T-helper 17 cell (primary cell): Measurements from ENCODE around the gene VAC14. TPM values are rescaled to one million over a fixed set of nuclear protein-coding genes. Genes with fewer than 3 reads are reported as not detected.
A peak's percentile ranks its signal among the peaks of the same experiment; 100 is the strongest.

Source experiments
- ATAC-seq: fragments of 150-1000 bp; cut with Tn5 transposase; 2 replicates; pipeline ENCODE4 v1.10.0; 2021; ENCODE audit warnings: mild to moderate bottlenecking, moderate library complexity
- DNase-seq, 3 donors: peaks; one replicate each; pipeline versions ENCODE4 v3.0.0 to v3.0.0-alpha.2; 2020 to 2021
- H3K9me3 ChIP-seq: one replicate; pipeline ENCODE4 v1.7.0; 2013; ENCODE audit warnings: low read length, mild to moderate bottlenecking; ENCODE audit not compliant: control insufficient read depth, poor library complexity, severe bottlenecking
- H3K27ac Mint-ChIP-seq: one replicate; pipeline ENCODE4 v1.8.0; 2022; ENCODE audit warnings: mild to moderate bottlenecking, moderate library complexity, mixed read lengths
- H3K27me3 Mint-ChIP-seq: one replicate; pipeline ENCODE4 v1.8.0; 2022; ENCODE audit warnings: mixed read lengths
- H3K36me3 Mint-ChIP-seq: one replicate; pipeline ENCODE4 v1.8.0; 2022; ENCODE audit warnings: low read depth, mixed read lengths
- H3K4me1 Mint-ChIP-seq: one replicate; pipeline ENCODE4 v1.8.0; 2022; ENCODE audit warnings: mild to moderate bottlenecking, mixed read lengths
- H3K4me3 Mint-ChIP-seq: one replicate; pipeline ENCODE4 v1.8.0; 2022; ENCODE audit warnings: mild to moderate bottlenecking, moderate library complexity, mixed read lengths
- total RNA-seq, 4 donors: library from RNA in 2 of 4; stranded (reverse) in 2 of 4; gene quantifications; one replicate each; pipeline ENCODE4 v1.2.3 and lab custom pipeline; 2022 to 2026

VAC14 gene
- total RNA-seq, 2 donors from 2014 or later, result 36.7 to 38.4 TPM

GRCh38 chr16:70766658-70767057 is 34.3 kb downstream of the VAC14 start:
- DNase-seq (no peak), ATAC-seq (no peak)
- Mint-ChIP-seq H3K27me3 (no peaks in the 10 kb centered on the region), H3K27ac (no peak overlapping the region), H3K4me3 (no peak overlapping the region), H3K4me1 (peaks cover 2% of the 10 kb centered on the region), H3K36me3 (no peaks in the 10 kb centered on the region)
- no peaks in the 10 kb centered on the region for H3K9me3 ChIP-seq

- no peaks in the 10 kb centered on the region for H3K27me3 Mint-ChIP-seq
- no peaks in the 10 kb centered on the region for H3K9me3 ChIP-seq
- no peak overlapping the region for H3K4me3 Mint-ChIP-seq
- no peaks in the 10 kb centered on the region for H3K36me3 Mint-ChIP-seq
- peaks cover 2% of the 10 kb centered on the region for H3K4me1 Mint-ChIP-seq
- DNase-seq (no peak), ATAC-seq (no peak)
- peak overlapping the region; percentile 39 for H3K27ac Mint-ChIP-seq
Measured at GRCh38 chr16:70766176-70766575, 34.8 kb downstream of the VAC14 start.

GRCh38 chr16:70765491-70765890 is 35.5 kb downstream of the VAC14 start:
- Mint-ChIP-seq H3K4me1 (peaks cover 2% of the 10 kb centered on the region), H3K27me3 (no peaks in the 10 kb centered on the region), H3K27ac (peak overlapping the region; percentile 39), H3K36me3 (no peaks in the 10 kb centered on the region), H3K4me3 (no peak overlapping the region)
- H3K9me3 ChIP-seq, result no peaks in the 10 kb centered on the region
- ATAC-seq, result no peak
- no peak for DNase-seq

GRCh38 chr16:70764632-70765031 is 36.3 kb downstream of the VAC14 start:
- H3K36me3 Mint-ChIP-seq, result no peaks in the 10 kb centered on the region
- no peaks in the 10 kb centered on the region for H3K4me1 Mint-ChIP-seq

GRCh38 chr16:70760221-70760620 is 40.7 kb downstream of the VAC14 start:
- ATAC-seq (no peak), DNase-seq (no peak)
- no peak overlapping the region for H3K4me3 Mint-ChIP-seq
- no peak overlapping the region for H3K27ac Mint-ChIP-seq
- H3K36me3 Mint-ChIP-seq, result peaks cover 3% of the 10 kb centered on the region
- peaks cover 3% of the 10 kb centered on the region for H3K4me1 Mint-ChIP-seq
- no peaks in the 10 kb centered on the region for H3K27me3 Mint-ChIP-seq
- no peaks in the 10 kb centered on the region for H3K9me3 ChIP-seq

More at GRCh38 chr16:70764632-70765031, 36.3 kb downstream of the VAC14 start:
- no peaks in the 10 kb centered on the region for H3K27me3 Mint-ChIP-seq
- no peak overlapping the region for H3K4me3 Mint-ChIP-seq
- DNase-seq, result no peak
- ATAC-seq, result no peak
- no peaks in the 10 kb centered on the region for H3K9me3 ChIP-seq
- no peak overlapping the region for H3K27ac Mint-ChIP-seq

GRCh38 chr16:70759666-70760065 is 41.3 kb downstream of the VAC14 start:
- H3K4me1 Mint-ChIP-seq, result peaks cover 3% of the 10 kb centered on the region
- no peak for DNase-seq
- H3K36me3 Mint-ChIP-seq, result peaks cover 3% of the 10 kb centered on the region
- H3K27me3 Mint-ChIP-seq, result no peaks in the 10 kb centered on the region
- no peak overlapping the region for H3K4me3 Mint-ChIP-seq
- no peaks in the 10 kb centered on the region for H3K9me3 ChIP-seq
- no peak for ATAC-seq
- H3K27ac Mint-ChIP-seq, result peak overlapping the region; percentile 66

- H3K27ac Mint-ChIP-seq, result peak overlapping the region; percentile 66
- no peak overlapping the region for H3K4me3 Mint-ChIP-seq
- no peaks in the 10 kb centered on the region for H3K27me3 Mint-ChIP-seq
- DNase-seq (no peak), ATAC-seq (no peak)
- H3K9me3 ChIP-seq, result no peaks in the 10 kb centered on the region
- H3K36me3 Mint-ChIP-seq, result peaks cover 3% of the 10 kb centered on the region
- H3K4me1 Mint-ChIP-seq, result peaks cover 3% of the 10 kb centered on the region
Measured at GRCh38 chr16:70758786-70759185, 42.2 kb downstream of the VAC14 start.

- Mint-ChIP-seq H3K4me3 (no peak overlapping the region), H3K36me3 (peaks cover 5% of the 10 kb centered on the region), H3K4me1 (peaks cover 9% of the 10 kb centered on the region), H3K27me3 (no peaks in the 10 kb centered on the region), H3K27ac (no peak overlapping the region)
- no peak for ATAC-seq
- no peak for DNase-seq
- H3K9me3 ChIP-seq, result no peaks in the 10 kb centered on the region
Measured at GRCh38 chr16:70757183-70757582, 43.8 kb downstream of the VAC14 start.

- ATAC-seq, result no peak
Measured at GRCh38 chr16:70756071-70756470, 44.9 kb downstream of the VAC14 start.

GRCh38 chr16:70754851-70755600 is 45.9 kb downstream of the VAC14 start:
- Mint-ChIP-seq H3K27me3 (no peaks in the 10 kb centered on the region), H3K27ac (no peak overlapping the region), H3K4me3 (no peak overlapping the region), H3K36me3 (peaks cover 5% of the 10 kb centered on the region), H3K4me1 (peaks cover 13% of the 10 kb centered on the region)
- no peaks in the 10 kb centered on the region for H3K9me3 ChIP-seq
- no peak for DNase-seq
- ATAC-seq, result no peak

More at GRCh38 chr16:70756071-70756470, 44.9 kb downstream of the VAC14 start:
- no peaks in the 10 kb centered on the region for H3K27me3 Mint-ChIP-seq
- no peak overlapping the region for H3K4me3 Mint-ChIP-seq
- DNase-seq, result no peak
- no peaks in the 10 kb centered on the region for H3K9me3 ChIP-seq
- H3K4me1 Mint-ChIP-seq, result peaks cover 9% of the 10 kb centered on the region
- no peak overlapping the region for H3K27ac Mint-ChIP-seq
- peaks cover 5% of the 10 kb centered on the region for H3K36me3 Mint-ChIP-seq

- no peaks in the 10 kb centered on the region for H3K9me3 ChIP-seq
- Mint-ChIP-seq H3K27ac (no peak overlapping the region), H3K36me3 (peaks cover 5% of the 10 kb centered on the region), H3K27me3 (no peaks in the 10 kb centered on the region), H3K4me3 (no peak overlapping the region), H3K4me1 (peaks cover 13% of the 10 kb centered on the region)
- no peak for ATAC-seq
- DNase-seq, result no peak
Measured at GRCh38 chr16:70754371-70754770, 46.6 kb downstream of the VAC14 start.

GRCh38 chr16:70753694-70754325 is 47.1 kb downstream of the VAC14 start:
- H3K4me3 Mint-ChIP-seq, result no peak overlapping the region
- peaks cover 5% of the 10 kb centered on the region for H3K36me3 Mint-ChIP-seq
- ATAC-seq (no peak), DNase-seq (no peak)
- H3K27me3 Mint-ChIP-seq, result no peaks in the 10 kb centered on the region
- H3K9me3 ChIP-seq, result no peaks in the 10 kb centered on the region
- H3K4me1 Mint-ChIP-seq, result peaks cover 16% of the 10 kb centered on the region
- peak overlapping the region; percentile 2 for H3K27ac Mint-ChIP-seq

- no peak for DNase-seq
- Mint-ChIP-seq H3K4me1 (peaks cover 19% of the 10 kb centered on the region), H3K36me3 (peaks cover 5% of the 10 kb centered on the region), H3K27ac (peak overlapping the region; percentile 2), H3K27me3 (no peaks in the 10 kb centered on the region), H3K4me3 (no peak overlapping the region)
- no peak for ATAC-seq
- H3K9me3 ChIP-seq, result no peaks in the 10 kb centered on the region
Measured at GRCh38 chr16:70753228-70753627, 47.7 kb downstream of the VAC14 start.

- DNase-seq, result no peak
- H3K27me3 Mint-ChIP-seq, result no peaks in the 10 kb centered on the region
- H3K9me3 ChIP-seq, result no peaks in the 10 kb centered on the region
- no peak overlapping the region for H3K27ac Mint-ChIP-seq
- peaks cover 21% of the 10 kb centered on the region for H3K4me1 Mint-ChIP-seq
- H3K4me3 Mint-ChIP-seq, result no peak overlapping the region
- ATAC-seq, result no peak
- peaks cover 5% of the 10 kb centered on the region for H3K36me3 Mint-ChIP-seq
Measured at GRCh38 chr16:70752426-70752825, 48.5 kb downstream of the VAC14 start.
